ENCODE data around the gene ZNF207.

ZNF207 gene

GRCh38 chr17:32349854-32350665 is at the start of gene ZNF207:
ZNF207 (plus strand) TSS chr17:32350157; CDS start chr17:32350286, 129 bp downstream.
- DNase-seq, result peak; percentile 97
- Histone ChIP-seq H3K79me2 (ENCODE audit: low read length) (peaks cover 57% of the 10 kb centered on the region), H3K9ac (ENCODE audit: low read length) (peak within 1 kb of the TSS; percentile 95), H3K9me3 (replicated peaks; ENCODE audit: insufficient read depth, low read length) (no peaks in the 10 kb centered on the region), H3K36me3 (replicated peaks; ENCODE audit: insufficient read depth, low read length) (peaks cover 23% of the 10 kb centered on the region), H3F3A (ENCODE audit: insufficient read depth, low read length) (peaks cover 15% of the 10 kb centered on the region; the same call in 1 of the 2 replicates), H3K4me2 (ENCODE audit: low read depth, low read length) (peak within 1 kb of the TSS; percentile 97), H3K4me3 (ENCODE audit: low read length) (peak within 1 kb of the TSS; percentile 84), H3K27me3 (replicated peaks; ENCODE audit: insufficient read depth, low read length) (no peaks in the 10 kb centered on the region), H2AFZ (ENCODE audit: low read length) (peak within 1 kb of the TSS; percentile 94), H3K9me2 (replicated peaks; ENCODE audit: insufficient read depth, low read length) (no peaks in the 10 kb centered on the region), H3K4me1 (ENCODE audit: low read length) (peaks cover 7% of the 10 kb centered on the region), H4K20me1 (ENCODE audit: insufficient read depth, low read length) (peaks cover 33% of the 10 kb centered on the region), H3K27ac (ENCODE audit: low read length) (peak within 1 kb of the TSS; percentile 89)
- TF ChIP-seq EZH2phosphoT487 (IDR thresholded peaks at IDR 0.05; ENCODE audit: low read length), result no peak
- TF ChIP-seq EZH2 (optimal IDR thresholded peaks at IDR 0.05; ENCODE audit: low read depth, low read length), result no peak
- no peak for TF ChIP-seq CTCF (IDR thresholded peaks at IDR 0.05; ENCODE audit: low read length)

DNA sequence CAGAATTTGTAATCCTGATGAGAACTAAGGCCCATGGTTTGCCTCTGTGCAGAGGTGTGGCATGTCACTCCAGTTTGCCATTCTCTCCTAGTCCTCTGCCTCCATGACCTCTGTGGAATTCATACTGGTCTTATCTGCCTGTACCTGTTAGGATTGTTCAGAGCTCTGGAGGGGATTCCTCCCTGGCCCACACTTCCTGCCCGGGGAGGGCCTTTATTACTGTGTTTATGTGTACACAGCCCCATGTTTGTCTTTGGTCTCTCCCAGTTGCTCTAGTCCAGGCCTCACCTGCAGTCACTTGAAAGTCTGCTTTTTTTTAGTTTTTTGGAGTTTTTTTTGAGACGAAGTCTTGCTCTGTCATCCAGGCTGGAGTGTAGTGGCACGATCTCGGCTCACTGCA is 47.9 kb upstream of the ZNF207 start:
- no peaks in the 10 kb centered on the region for H3F3A ChIP-seq (ENCODE audit: insufficient read depth, low read length)
- H3K9me3 ChIP-seq (replicated peaks; ENCODE audit: insufficient read depth, low read length), result no peaks in the 10 kb centered on the region
- H3K4me1 ChIP-seq (ENCODE audit: low read length), result no peaks in the 10 kb centered on the region
- no peak overlapping the region for H3K4me3 ChIP-seq (ENCODE audit: low read length)
- no peaks in the 10 kb centered on the region for H3K9me2 ChIP-seq (replicated peaks; ENCODE audit: insufficient read depth, low read length)
- no peaks in the 10 kb centered on the region for H3K36me3 ChIP-seq (replicated peaks; ENCODE audit: insufficient read depth, low read length)
- no peak overlapping the region for H3K27ac ChIP-seq (ENCODE audit: low read length)
- no peak overlapping the region for H3K9ac ChIP-seq (ENCODE audit: low read length)
- H2AFZ ChIP-seq (ENCODE audit: low read length), result no peak overlapping the region
- H3K4me2 ChIP-seq (ENCODE audit: low read depth, low read length), result no peak overlapping the region
- no peaks in the 10 kb centered on the region for H3K27me3 ChIP-seq (replicated peaks; ENCODE audit: insufficient read depth, low read length)
- no peaks in the 10 kb centered on the region for H3K79me2 ChIP-seq (ENCODE audit: low read length)
- TF ChIP-seq EZH2phosphoT487 (IDR thresholded peaks at IDR 0.05; ENCODE audit: low read length), result no peak
- no peak for TF ChIP-seq EZH2 (optimal IDR thresholded peaks at IDR 0.05; ENCODE audit: low read depth, low read length)
- no peak for TF ChIP-seq CTCF (IDR thresholded peaks at IDR 0.05; ENCODE audit: low read length)
- DNase-seq, result no peak
- H4K20me1 ChIP-seq (ENCODE audit: insufficient read depth, low read length), result no peaks in the 10 kb centered on the region

DNA sequence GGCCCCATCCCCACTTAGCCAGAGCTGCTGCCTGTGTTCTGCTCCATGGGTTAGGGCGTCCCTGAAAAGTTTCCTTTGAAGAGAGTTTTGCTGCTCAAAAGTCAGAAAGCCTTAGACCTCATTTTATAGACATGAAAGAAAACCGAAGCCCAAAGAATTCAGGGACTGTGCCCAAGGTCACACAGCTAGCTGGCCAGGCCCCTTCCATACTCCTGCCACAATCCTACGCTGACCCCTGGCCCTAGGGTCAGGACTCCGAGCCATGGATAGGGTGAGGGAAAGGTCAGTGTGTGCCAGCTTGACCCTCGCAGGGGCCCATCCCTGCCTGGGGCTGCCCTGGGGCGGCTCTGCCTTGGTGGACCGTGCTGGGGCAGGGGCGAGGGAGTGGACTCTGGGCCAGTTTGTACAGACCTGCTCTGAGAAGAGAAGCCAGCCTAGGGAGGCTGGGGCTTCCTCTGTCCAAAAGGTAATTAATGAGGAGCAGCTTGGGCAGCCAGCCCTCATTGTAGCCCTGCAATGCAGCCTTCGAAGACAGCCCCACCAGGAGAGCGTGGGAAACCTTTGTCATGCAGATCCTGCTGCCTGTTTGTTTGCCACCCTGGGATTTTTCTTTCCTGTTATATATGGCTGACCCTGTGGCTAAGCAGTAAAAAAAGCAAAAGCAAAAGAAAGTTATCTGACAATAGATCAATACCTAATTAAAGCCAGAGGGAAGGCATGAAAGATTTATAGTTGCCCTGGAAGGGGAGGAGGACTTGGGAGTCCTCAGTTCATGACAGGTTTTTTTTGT is 46.9 kb upstream of the ZNF207 start:
- no peak for DNase-seq

More for the DNA sequence above, 46.9 kb upstream of the ZNF207 start:
- no peak for TF ChIP-seq EZH2phosphoT487 (IDR thresholded peaks at IDR 0.05; ENCODE audit: low read length)
- TF ChIP-seq CTCF (IDR thresholded peaks at IDR 0.05; ENCODE audit: low read length), result no peak
- TF ChIP-seq EZH2 (optimal IDR thresholded peaks at IDR 0.05; ENCODE audit: low read depth, low read length), result no peak
- Histone ChIP-seq H3K4me3 (ENCODE audit: low read length) (no peak overlapping the region), H3K4me2 (ENCODE audit: low read depth, low read length) (no peak overlapping the region), H2AFZ (ENCODE audit: low read length) (no peak overlapping the region), H3K9ac (ENCODE audit: low read length) (no peak overlapping the region), H3K9me3 (replicated peaks; ENCODE audit: insufficient read depth, low read length) (no peaks in the 10 kb centered on the region), H3K27me3 (replicated peaks; ENCODE audit: insufficient read depth, low read length) (no peaks in the 10 kb centered on the region), H3K4me1 (ENCODE audit: low read length) (no peaks in the 10 kb centered on the region), H3K36me3 (replicated peaks; ENCODE audit: insufficient read depth, low read length) (no peaks in the 10 kb centered on the region), H4K20me1 (ENCODE audit: insufficient read depth, low read length) (no peaks in the 10 kb centered on the region), H3F3A (ENCODE audit: insufficient read depth, low read length) (no peaks in the 10 kb centered on the region), H3K79me2 (ENCODE audit: low read length) (no peaks in the 10 kb centered on the region), H3K9me2 (replicated peaks; ENCODE audit: insufficient read depth, low read length) (no peaks in the 10 kb centered on the region), H3K27ac (ENCODE audit: low read length) (no peak overlapping the region)

Measured in MM.1S (cell line).